ENCODE data around the gene KIDINS220. TPM values are rescaled to one million over a fixed set of nuclear protein-coding genes. Genes with fewer than 3 reads are reported as not detected.

The KIDINS220 gene
- polyA plus RNA-seq, 6 donors from 2014 or later, result 9.2 to 28.3 (median 17.5) TPM

GRCh38 chr2:8841932-8842331, 4.5 kb upstream of the KIDINS220 start:
- DNase-seq (no peak), ATAC-seq (ENCODE audit: low read depth in 2 of 2) (no peak)
- peaks cover 10 to 35% (median 22%) of the 10 kb centered on the region in 3 donors for H3K27me3 Mint-ChIP-seq
- peak overlapping the region in 1 of 6 donors; percentile 41 for H3K27ac Mint-ChIP-seq
- peaks cover 0 to 3% (median 0%) of the 10 kb centered on the region in 7 donors for H3K9me3 Mint-ChIP-seq
- H3K4me3 Mint-ChIP-seq, result no peak overlapping the region
- peaks cover 0 to 7% of the 10 kb centered on the region in 2 donors for H3K36me3 Mint-ChIP-seq
- H3K4me1 Mint-ChIP-seq, result peaks cover 4 to 6% (median 6%) of the 10 kb centered on the region in 3 donors

GRCh38 chr2:8840475-8841091, 3.2 kb upstream of the KIDINS220 start:
- peaks cover 9 to 19% (median 17%) of the 10 kb centered on the region in 3 donors for H3K4me1 Mint-ChIP-seq
- no peak overlapping the region for H3K27ac Mint-ChIP-seq
- peaks cover 5 to 21% (median 13%) of the 10 kb centered on the region in 3 donors for H3K27me3 Mint-ChIP-seq
- H3K4me3 Mint-ChIP-seq, result peak overlapping the region in 1 of 8 donors; percentile 6
- ATAC-seq (ENCODE audit: low read depth in 2 of 2) (no peak), DNase-seq (no peak)
- H3K9me3 Mint-ChIP-seq, result peaks cover 0 to 3% (median 0%) of the 10 kb centered on the region in 7 donors
- peaks cover 0 to 7% of the 10 kb centered on the region in 2 donors for H3K36me3 Mint-ChIP-seq

- Mint-ChIP-seq H3K9me3 (peaks cover 0 to 3% (median 0%) of the 10 kb centered on the region in 7 donors), H3K4me1 (peaks cover 15 to 31% (median 29%) of the 10 kb centered on the region in 3 donors), H3K27ac (no peak overlapping the region), H3K27me3 (peaks cover 0 to 9% (median 7%) of the 10 kb centered on the region in 3 donors), H3K4me3 (peak overlapping the region in 3 of 8 donors; percentile 32 to 91 (median 75)), H3K36me3 (peaks cover 0 to 7% of the 10 kb centered on the region in 2 donors)
- DNase-seq (no peak), ATAC-seq (ENCODE audit: low read depth in 2 of 2) (no peak)
Measured at GRCh38 chr2:8839189-8839965, 2.0 kb upstream of the KIDINS220 start.

- Mint-ChIP-seq H3K9me3 (peaks cover 0 to 3% (median 0%) of the 10 kb centered on the region in 7 donors), H3K36me3 (peaks cover 5 to 7% of the 10 kb centered on the region in 2 donors), H3K4me3 (peak overlapping the region; percentile 55 to 100 (median 99)), H3K4me1 (peaks cover 25 to 37% (median 37%) of the 10 kb centered on the region in 3 donors), H3K27me3 (peaks cover 0 to 8% (median 7%) of the 10 kb centered on the region in 3 donors), H3K27ac (peak overlapping the region in 2 of 6 donors; percentile 54 to 95)
- ATAC-seq (ENCODE audit: low read depth in 2 of 2) (peak in 1 of 2 donors; percentile 4), DNase-seq (no peak)
Measured at GRCh38 chr2:8837795-8838140, 355 bp upstream of the KIDINS220 start.

- peaks cover 0 to 1% (median under 1%) of the 10 kb centered on the region in 3 donors for H3K27me3 Mint-ChIP-seq
- peaks cover 0 to 3% (median 0%) of the 10 kb centered on the region in 7 donors for H3K9me3 Mint-ChIP-seq
- no peak for DNase-seq
- peak overlapping the region in 7 of 8 donors; percentile 36 to 100 (median 65) for H3K4me3 Mint-ChIP-seq
- H3K4me1 Mint-ChIP-seq, result peaks cover 41 to 54% (median 54%) of the 10 kb centered on the region in 3 donors
- H3K36me3 Mint-ChIP-seq, result peaks cover 7 to 15% of the 10 kb centered on the region in 2 donors
- peak overlapping the region in 1 of 6 donors; percentile 6 for H3K27ac Mint-ChIP-seq
- ATAC-seq (ENCODE audit: low read depth in 2 of 2), result no peak
Measured at GRCh38 chr2:8835279-8835678, 2.1 kb downstream of the KIDINS220 start.

- DNase-seq, result no peak
- H3K4me3 Mint-ChIP-seq, result peak overlapping the region in 2 of 8 donors; percentile 66 to 91
- H3K9me3 Mint-ChIP-seq, result peaks cover 0 to 3% (median 0%) of the 10 kb centered on the region in 7 donors
Measured at GRCh38 chr2:8833853-8834252, 3.6 kb downstream of the KIDINS220 start.

GRCh38 chr2:8831516-8831915, 5.9 kb downstream of the KIDINS220 start:
- peaks cover 8 to 24% of the 10 kb centered on the region in 2 donors for H3K36me3 Mint-ChIP-seq
- DNase-seq (no peak), ATAC-seq (ENCODE audit: low read depth in 2 of 2) (no peak)
- H3K27me3 Mint-ChIP-seq, result no peaks in the 10 kb centered on the region
- peaks cover 57 to 60% (median 58%) of the 10 kb centered on the region in 3 donors for H3K4me1 Mint-ChIP-seq
- H3K9me3 Mint-ChIP-seq, result no peaks in the 10 kb centered on the region
- H3K4me3 Mint-ChIP-seq, result no peak overlapping the region
- no peak overlapping the region for H3K27ac Mint-ChIP-seq

More at GRCh38 chr2:8833853-8834252, 3.6 kb downstream of the KIDINS220 start:
- ATAC-seq (ENCODE audit: low read depth in 2 of 2), result no peak
- Mint-ChIP-seq H3K36me3 (peaks cover 7 to 15% of the 10 kb centered on the region in 2 donors), H3K27me3 (no peaks in the 10 kb centered on the region), H3K4me1 (peaks cover 50 to 58% (median 54%) of the 10 kb centered on the region in 3 donors), H3K27ac (no peak overlapping the region)

- Mint-ChIP-seq H3K36me3 (peaks cover 16 to 24% of the 10 kb centered on the region in 2 donors), H3K27me3 (no peaks in the 10 kb centered on the region), H3K9me3 (no peaks in the 10 kb centered on the region), H3K4me1 (peaks cover 27 to 37% (median 32%) of the 10 kb centered on the region in 3 donors), H3K27ac (no peak overlapping the region), H3K4me3 (no peak overlapping the region)
- ATAC-seq (ENCODE audit: low read depth in 2 of 2) (no peak), DNase-seq (no peak)
Measured at GRCh38 chr2:8827729-8828128, 9.7 kb downstream of the KIDINS220 start.

GRCh38 chr2:8822218-8822617, 15.2 kb downstream of the KIDINS220 start:
- H3K27ac Mint-ChIP-seq, result no peak overlapping the region
- DNase-seq, result no peak

GRCh38 chr2:8821276-8822217, 15.9 kb downstream of the KIDINS220 start:
- Mint-ChIP-seq H3K27me3 (no peaks in the 10 kb centered on the region), H3K9me3 (no peaks in the 10 kb centered on the region), H3K27ac (no peak overlapping the region), H3K4me3 (no peak overlapping the region), H3K4me1 (no peaks in the 10 kb centered on the region), H3K36me3 (peaks cover 23 to 25% of the 10 kb centered on the region in 2 donors)
- ATAC-seq (ENCODE audit: low read depth in 2 of 2) (no peak), DNase-seq (no peak)

More at GRCh38 chr2:8822218-8822617, 15.2 kb downstream of the KIDINS220 start:
- Mint-ChIP-seq H3K4me1 (peaks cover 1 to 2% (median 2%) of the 10 kb centered on the region in 3 donors), H3K9me3 (no peaks in the 10 kb centered on the region), H3K27me3 (no peaks in the 10 kb centered on the region), H3K36me3 (peaks cover 22 to 26% of the 10 kb centered on the region in 2 donors), H3K4me3 (no peak overlapping the region)
- ATAC-seq (ENCODE audit: low read depth in 2 of 2), result no peak

- Mint-ChIP-seq H3K9me3 (no peaks in the 10 kb centered on the region), H3K36me3 (peaks cover 21 to 25% of the 10 kb centered on the region in 2 donors), H3K27ac (no peak overlapping the region), H3K4me1 (no peaks in the 10 kb centered on the region), H3K4me3 (no peak overlapping the region), H3K27me3 (no peaks in the 10 kb centered on the region)
- no peak for ATAC-seq (ENCODE audit: low read depth in 2 of 2)
- no peak for DNase-seq
Measured at GRCh38 chr2:8819948-8820347, 17.5 kb downstream of the KIDINS220 start.

GRCh38 chr2:8819194-8819593, 18.2 kb downstream of the KIDINS220 start:
- peaks cover 15 to 21% of the 10 kb centered on the region in 2 donors for H3K36me3 Mint-ChIP-seq
- no peaks in the 10 kb centered on the region for H3K27me3 Mint-ChIP-seq
- no peak overlapping the region for H3K4me3 Mint-ChIP-seq
- ATAC-seq (ENCODE audit: low read depth in 2 of 2), result no peak
- DNase-seq, result no peak
- peak overlapping the region in 1 of 6 donors; percentile 66 for H3K27ac Mint-ChIP-seq
- no peaks in the 10 kb centered on the region for H3K9me3 Mint-ChIP-seq
- H3K4me1 Mint-ChIP-seq, result no peaks in the 10 kb centered on the region

GRCh38 chr2:8817221-8817620, 20.2 kb downstream of the KIDINS220 start:
- H3K9me3 Mint-ChIP-seq, result no peaks in the 10 kb centered on the region
- no peak overlapping the region for H3K27ac Mint-ChIP-seq
- peaks cover 19 to 23% of the 10 kb centered on the region in 2 donors for H3K36me3 Mint-ChIP-seq
- H3K27me3 Mint-ChIP-seq, result no peaks in the 10 kb centered on the region
- H3K4me3 Mint-ChIP-seq, result no peak overlapping the region
- no peak for ATAC-seq (ENCODE audit: low read depth in 2 of 2)
- DNase-seq, result no peak
- H3K4me1 Mint-ChIP-seq, result no peaks in the 10 kb centered on the region
